Kidney (tissue), 22 donors: ENCODE results near the gene SASH1. TPM values are rescaled to one million over a fixed set of nuclear protein-coding genes. Genes with fewer than 3 reads are reported as not detected.
A peak's percentile ranks its signal among the peaks of the same experiment; 100 is the strongest.

ENCODE experiments used
- DNase-seq, 5 donors: peaks; one replicate each; pipeline ENCODE4 v3.0.0-alpha.2; 2013 to 2020
- FAIRE-seq: peaks from 2 replicates; lab custom pipeline; 2012; peaks lifted over from hg19 to GRCh38; lab: Jason Lieb, UNC
- H3K27ac ChIP-seq, 2 donors: one replicate each; pipeline ENCODE4 v1.7.0; 2013; ENCODE audit warnings: low read depth in 2 of 2, low read length in 2 of 2, inconsistent platforms in 1 of 2
- H3K27me3 ChIP-seq: one replicate; pipeline ENCODE4 v1.7.1; 2013; ENCODE audit warnings: low read length, inconsistent platforms; ENCODE audit not compliant: control insufficient read depth, insufficient read depth
- H3K36me3 ChIP-seq, 3 donors: one replicate each; pipeline versions ENCODE4 v1.7.0 to v1.7.1; 2013; ENCODE audit warnings: low read length in 3 of 3, control low read depth in 1 of 3, inconsistent platforms in 1 of 3; ENCODE audit not compliant: insufficient read depth in 3 of 3, control insufficient read depth in 2 of 3
- H3K4me1 ChIP-seq, 3 donors: one replicate each; pipeline versions ENCODE4 v1.7.0 to v1.7.1; 2013; ENCODE audit warnings: low read length in 3 of 3, inconsistent platforms in 1 of 3, low read depth in 1 of 3; ENCODE audit not compliant: control insufficient read depth in 2 of 3, insufficient read depth in 2 of 3
- H3K4me3 ChIP-seq, 3 donors: one replicate each; pipeline versions ENCODE4 v1.7.0 to v1.8.1; 2013; ENCODE audit warnings: low read length in 3 of 3, control low read depth in 1 of 3, inconsistent platforms in 1 of 3
- H3K9ac ChIP-seq, 3 donors: one replicate each; pipeline versions ENCODE4 v1.7.0 to v1.7.1; 2013; ENCODE audit warnings: low read length in 3 of 3, control low read depth in 1 of 3, inconsistent platforms in 1 of 3
- H3K9me3 ChIP-seq, 3 donors: one replicate each; pipeline versions ENCODE4 v1.7.0 to v1.7.1; 2013; ENCODE audit warnings: low read length in 3 of 3, control low read depth in 1 of 3, inconsistent platforms in 1 of 3; ENCODE audit not compliant: control insufficient read depth in 2 of 3, insufficient read depth in 1 of 3
- CTCF ChIP-seq: IDR thresholded peaks from 3 replicates; pipeline ENCODE4 v1.5.1; 2012; ENCODE audit warnings: mild to moderate bottlenecking, moderate library complexity, borderline replicate concordance; ENCODE audit not compliant: insufficient read depth; ENCODE audit errors: extremely low read depth
- intact Hi-C: fragments of 100-400 bp; cut with DNase I; formaldehyde crosslinking; loops from one replicate; pipeline ENCODE4 v1.11.1; 2022
- long read RNA-seq, 10 donors: library from polyadenylated mRNA in 1 of 10; unstranded in 1 of 10; transcript quantifications; one replicate each; pipeline ENCODE4 v2.0.0 and lab custom pipeline, GENCODE V29; 2021 to 2026
- polyA plus RNA-seq: library from polyadenylated mRNA; stranded (reverse); fragments of 350-450 nt; fragmentation: Illumina TruSeq; extraction: RNeasy Lipid Tissue Mini Kit (QIAGEN cat#74804); gene quantifications from one replicate; pipeline ENCODE4 v1.2.3, GENCODE V29; 2014; ENCODE audit warnings: low read depth, low replicate concordance; ENCODE audit not compliant: insufficient read depth
- total RNA-seq: library from RNA; stranded (reverse); fragmentation: NEBNext Ultra II Directional; extraction: Animal tissue kit (Norgen Biotek cat#: 25700); gene quantifications from one replicate; pipeline ENCODE4 v1.2.1, GENCODE V29; 2021
- donor health status: control.
- donor health status: control.
- donor health status: control.
- donor health status: control.
- donor health status: control.
- donor health status: DM: yes; HTN: yes; CAD: no.
- donor health status: Normal renal cell carcinoma (clear cell type).

The SASH1 gene
- total RNA-seq (148 TPM), polyA plus RNA-seq (6.2 TPM)
- long read RNA-seq, donor 1, full-length matches to known transcripts = 1 of 1 reads
- long read RNA-seq, donor 1, partial matches to known transcripts = 0 of 1 reads
- long read RNA-seq, donor 1, other reads (novel, unspliced or antisense) = 0 of 1 reads
- long read RNA-seq, donor 2 = 0 reads
- long read RNA-seq, donor 3, full-length matches to known transcripts = 2 of 2 reads
- long read RNA-seq, donor 3, partial matches to known transcripts = 0 of 2 reads
- long read RNA-seq, donor 3, other reads (novel, unspliced or antisense) = 0 of 2 reads
- long read RNA-seq, donor 4 = 0 reads
- long read RNA-seq, donor 5 = 0 reads
- long read RNA-seq, donor 6 = 0 reads
- long read RNA-seq, donor 7, full-length matches to known transcripts = 25 of 137 reads
- long read RNA-seq, donor 7, partial matches to known transcripts = 93 of 137 reads
- long read RNA-seq, donor 7, other reads (novel, unspliced or antisense) = 19 of 137 reads
- long read RNA-seq, donor 8, full-length matches to known transcripts = 1 of 1 reads
- long read RNA-seq, donor 8, partial matches to known transcripts = 0 of 1 reads
- long read RNA-seq, donor 8, other reads (novel, unspliced or antisense) = 0 of 1 reads
- long read RNA-seq, donor 9 = 0 reads
- long read RNA-seq, donor 10, partial matches to known transcripts = 7 of 7 reads
- long read RNA-seq, donor 10, other reads (novel, unspliced or antisense) = 0 of 7 reads

DNA sequence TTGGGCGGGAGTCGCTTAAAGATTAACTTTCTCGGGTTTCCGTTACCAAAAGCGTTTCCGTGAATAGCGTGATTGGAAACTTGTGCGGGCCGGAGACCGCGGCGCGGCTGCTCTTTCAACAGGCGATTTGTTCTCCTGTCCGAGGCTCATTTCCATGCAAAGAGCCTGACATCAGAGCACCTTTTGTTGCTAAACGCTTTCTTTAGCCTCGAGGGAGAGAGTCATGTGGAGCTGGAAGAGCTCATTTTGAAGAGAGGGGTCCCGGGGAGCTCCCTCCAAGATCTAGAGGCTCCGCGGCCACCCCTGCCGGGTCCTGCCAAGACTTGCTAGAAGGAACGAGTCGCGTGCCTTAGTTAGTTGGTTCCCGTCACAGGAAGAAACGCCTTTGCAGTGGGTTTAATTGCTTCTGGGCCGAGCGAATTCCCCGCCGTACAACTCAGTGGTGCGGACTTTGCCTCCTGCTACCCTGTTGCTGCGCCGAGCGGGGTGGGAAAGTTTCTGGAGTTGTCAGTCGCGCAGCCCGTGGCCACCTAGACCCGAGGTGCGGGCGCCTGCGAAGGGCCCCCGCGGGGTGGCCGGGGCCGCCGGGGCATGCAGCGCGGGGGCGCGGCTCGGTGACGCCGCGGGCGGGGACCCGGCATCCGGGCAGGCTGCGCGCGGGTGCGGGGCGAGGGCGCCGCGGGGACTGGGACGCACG lies at the start of gene SASH1:
SASH1 (plus strand) TSS at position 489 of the 697 bp plus-strand sequence. CDS start 230 bp downstream, outside the sequence.
- H3K9me3 ChIP-seq = no peaks in the 10 kb centered on the region
- no peak for FAIRE-seq
- no peaks in the 10 kb centered on the region for H3K36me3 ChIP-seq
- peak; percentile 88 to 96 (median 90) for DNase-seq
- H3K27ac ChIP-seq = peak within 1 kb of the TSS; percentile 89 to 93
- H3K4me3 ChIP-seq = peak within 1 kb of the TSS; percentile 76 to 88 (median 79)
- intact Hi-C loops = no loop called here
- peak within 1 kb of the TSS; percentile 60 to 83 (median 69) for H3K9ac ChIP-seq
- TF ChIP-seq CTCF = no peak
- peaks cover 0 to 7% (median 0%) of the 10 kb centered on the region in 3 donors for H3K4me1 ChIP-seq
- H3K27me3 ChIP-seq = no peaks in the 10 kb centered on the region

DNA sequence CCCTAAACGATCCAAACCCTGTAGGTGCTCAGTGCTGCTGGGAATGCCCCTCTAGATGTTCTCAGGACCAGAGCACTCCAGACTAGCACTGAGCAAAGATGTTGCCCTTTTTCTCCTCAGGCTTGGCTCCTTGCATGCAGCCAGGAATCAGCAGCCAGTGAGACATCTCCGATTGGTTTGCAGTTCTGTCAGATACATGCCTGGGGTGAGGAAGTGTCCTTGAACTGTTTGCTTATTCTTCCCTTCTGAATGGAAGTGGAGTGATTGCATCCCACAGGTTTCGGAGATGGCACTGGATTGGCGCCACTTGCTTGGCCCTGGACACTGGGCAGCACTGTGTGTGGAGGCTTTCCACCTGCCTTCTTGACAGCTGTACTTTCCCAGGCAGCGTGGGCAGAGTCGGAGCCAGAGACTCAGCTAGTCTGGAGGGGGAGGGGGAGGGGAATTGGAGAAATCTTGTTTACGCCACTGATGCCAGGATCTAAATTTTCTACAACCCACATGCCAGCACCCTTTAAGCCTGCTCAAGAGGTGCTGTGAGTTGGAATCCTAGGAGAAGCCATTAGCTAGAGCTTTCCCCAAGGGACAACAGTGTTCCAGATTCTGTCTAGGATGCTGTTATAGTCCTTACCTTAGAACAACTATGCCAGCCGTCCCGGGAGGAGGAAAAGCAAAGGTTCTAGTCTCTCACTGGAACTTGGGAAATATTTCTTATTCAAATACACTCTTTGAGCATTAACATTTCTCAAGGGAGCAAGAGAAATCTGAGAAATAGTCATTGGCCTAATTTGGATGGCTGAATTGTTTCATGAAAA lies 49.2 kb upstream of the SASH1 start:
- no peaks in the 10 kb centered on the region for H3K9me3 ChIP-seq
- H3K27ac ChIP-seq = no peak overlapping the region
- intact Hi-C loops = no loop called here
- no peak overlapping the region for H3K9ac ChIP-seq
- H3K36me3 ChIP-seq = no peaks in the 10 kb centered on the region
- H3K4me3 ChIP-seq = no peak overlapping the region
- FAIRE-seq = no peak
- no peaks in the 10 kb centered on the region for H3K4me1 ChIP-seq
- TF ChIP-seq CTCF = no peak
- DNase-seq = peak in 3 of 5 donors; percentile 38 to 67 (median 50)
- H3K27me3 ChIP-seq = no peaks in the 10 kb centered on the region

- no peak for FAIRE-seq
These were observed 48.6 kb upstream of the SASH1 start for GRCh38 chr6:148294059-148294458.

More at GRCh38 chr6:148294059-148294458, 48.6 kb upstream of the SASH1 start:
- DNase-seq = no peak
- Histone ChIP-seq H3K9ac (no peak overlapping the region), H3K4me3 (no peak overlapping the region), H3K4me1 (no peaks in the 10 kb centered on the region), H3K27ac (no peak overlapping the region), H3K9me3 (no peaks in the 10 kb centered on the region), H3K27me3 (no peaks in the 10 kb centered on the region), H3K36me3 (no peaks in the 10 kb centered on the region)
- intact Hi-C loops = no loop called here
- TF ChIP-seq CTCF = no peak
